ENCODE data around the gene BTBD2.

- TF ChIP-seq CTCF (conservative IDR thresholded peaks at IDR 0.05; ENCODE audit: low read length) (no peak), EZH2phosphoT487 (IDR thresholded peaks at IDR 0.05; ENCODE audit: borderline replicate concordance) (no peak)
These were observed 37.1 kb downstream of the BTBD2 start for GRCh38 chr19:1978346-1978894.

Data from Loucy (cell line).